B cell (primary cell): Measurements from ENCODE around the gene AKAP6.

ENCODE experiments used
- CTCF ChIP-seq: fragments of 200-600 bp; IDR thresholded peaks from one replicate; pipeline ENCODE4 v1.8.0; 2022; ENCODE audit warnings: antibody characterized with exemption, mild to moderate bottlenecking
- EZH2 ChIP-seq: IDR thresholded peaks from 2 replicates; pipeline ENCODE4 v1.6.1; 2012; ENCODE audit warnings: borderline replicate concordance, low read depth, mild to moderate bottlenecking, moderate library complexity, low read length; ENCODE audit not compliant: insufficient read depth, poor library complexity, severe bottlenecking

GRCh38 chr14:32719601-32720000 lies 390.5 kb downstream of the AKAP6 start:
- TF ChIP-seq CTCF (no peak), EZH2 (no peak)
